NAMALWA (cell line): ENCODE measurements around the gene KLK4.
A peak's percentile ranks its signal among the peaks of the same experiment; 100 is the strongest.

ENCODE experiments used
- DNase-seq: peaks from one replicate; pipeline ENCODE4 v3.0.0-alpha.2; 2015; ENCODE audit warnings: low spot score

The KLK4 gene

GRCh38 chr19:50878851-50879250, 32.3 kb downstream of the KLK4 start:
- no peak for DNase-seq

GRCh38 chr19:50877338-50877737, 33.9 kb downstream of the KLK4 start:
- DNase-seq = no peak

DNA sequence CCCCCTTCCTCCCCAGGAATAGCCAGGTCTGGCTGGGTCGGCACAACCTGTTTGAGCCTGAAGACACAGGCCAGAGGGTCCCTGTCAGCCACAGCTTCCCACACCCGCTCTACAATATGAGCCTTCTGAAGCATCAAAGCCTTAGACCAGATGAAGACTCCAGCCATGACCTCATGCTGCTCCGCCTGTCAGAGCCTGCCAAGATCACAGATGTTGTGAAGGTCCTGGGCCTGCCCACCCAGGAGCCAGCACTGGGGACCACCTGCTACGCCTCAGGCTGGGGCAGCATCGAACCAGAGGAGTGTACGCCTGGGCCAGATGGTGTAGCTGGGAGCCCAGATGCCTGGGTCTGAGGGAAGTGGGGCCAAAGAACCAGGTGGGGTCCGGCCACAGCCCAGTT, 34.7 kb downstream of the KLK4 start:
- peak; percentile 17 for DNase-seq

GRCh38 chr19:50875795-50876422, 35.3 kb downstream of the KLK4 start:
- DNase-seq = no peak

GRCh38 chr19:50874211-50874610, 37.0 kb downstream of the KLK4 start:
- no peak for DNase-seq

DNA sequence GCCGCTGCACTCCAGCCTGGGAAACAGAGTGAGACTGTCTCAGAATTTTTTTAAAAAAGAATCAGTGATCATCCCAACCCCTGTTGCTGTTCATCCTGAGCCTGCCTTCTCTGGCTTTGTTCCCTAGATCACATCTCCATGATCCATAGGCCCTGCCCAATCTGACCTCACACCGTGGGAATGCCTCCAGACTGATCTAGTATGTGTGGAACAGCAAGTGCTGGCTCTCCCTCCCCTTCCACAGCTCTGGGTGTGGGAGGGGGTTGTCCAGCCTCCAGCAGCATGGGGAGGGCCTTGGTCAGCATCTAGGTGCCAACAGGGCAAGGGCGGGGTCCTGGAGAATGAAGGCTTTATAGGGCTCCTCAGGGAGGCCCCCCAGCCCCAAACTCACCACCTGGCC, 38.1 kb downstream of the KLK4 start, which contains the start of gene KLK2:
KLK2 (plus strand) TSS at position 384 of the 400 bp plus-strand sequence. CDS start 35 bp downstream, outside the sequence.
- DNase-seq = no peak

- DNase-seq = no peak
These were observed 40.6 kb downstream of the KLK4 start for GRCh38 chr19:50870417-50871089.

GRCh38 chr19:50869479-50869878, 41.7 kb downstream of the KLK4 start:
- no peak for DNase-seq

GRCh38 chr19:50861496-50862286, 49.5 kb downstream of the KLK4 start:
- DNase-seq = no peak

DNA sequence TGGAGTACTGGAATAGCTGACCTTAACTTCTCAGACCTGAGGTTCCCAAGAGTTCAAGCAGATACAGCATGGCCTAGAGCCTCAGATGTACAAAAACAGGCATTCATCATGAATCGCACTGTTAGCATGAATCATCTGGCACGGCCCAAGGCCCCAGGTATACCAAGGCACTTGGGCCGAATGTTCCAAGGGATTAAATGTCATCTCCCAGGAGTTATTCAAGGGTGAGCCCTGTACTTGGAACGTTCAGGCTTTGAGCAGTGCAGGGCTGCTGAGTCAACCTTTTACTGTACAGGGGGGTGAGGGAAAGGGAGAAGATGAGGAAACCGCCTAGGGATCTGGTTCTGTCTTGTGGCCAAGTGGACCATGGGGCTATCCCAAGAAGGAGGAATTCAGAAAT, 50.2 kb downstream of the KLK4 start:
- DNase-seq = no peak

GRCh38 chr19:50859849-50860248, 51.3 kb downstream of the KLK4 start:
- DNase-seq = no peak

DNA sequence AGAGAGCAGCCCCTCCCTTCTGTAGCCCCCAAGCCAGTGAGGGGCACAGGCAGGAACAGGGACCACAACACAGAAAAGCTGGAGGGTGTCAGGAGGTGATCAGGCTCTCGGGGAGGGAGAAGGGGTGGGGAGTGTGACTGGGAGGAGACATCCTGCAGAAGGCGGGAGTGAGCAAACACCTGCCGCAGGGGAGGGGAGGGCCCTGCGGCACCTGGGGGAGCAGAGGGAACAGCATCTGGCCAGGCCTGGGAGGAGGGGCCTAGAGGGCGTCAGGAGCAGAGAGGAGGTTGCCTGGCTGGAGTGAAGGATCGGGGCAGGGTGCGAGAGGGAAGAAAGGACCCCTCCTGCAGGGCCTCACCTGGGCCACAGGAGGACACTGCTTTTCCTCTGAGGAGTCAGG, 52.3 kb downstream of the KLK4 start:
- DNase-seq = no peak

- no peak for DNase-seq
These were observed 53.8 kb downstream of the KLK4 start for GRCh38 chr19:50857366-50857765.
